Colonic mucosa (tissue), 4 donors: ENCODE results near the gene VAV2. TPM values are rescaled to one million over a fixed set of nuclear protein-coding genes. Genes with fewer than 3 reads are reported as not detected.

ENCODE experiments used
- DNase-seq: peaks from one replicate; pipeline ENCODE4 v3.0.0-alpha.2; 2020
- H3K27ac ChIP-seq: fragments of 200-600 bp; one replicate; pipeline ENCODE4 v1.8.0; 2021
- H3K27me3 ChIP-seq: fragments of 200-600 bp; one replicate; pipeline ENCODE4 v1.8.0; 2021
- H3K36me3 ChIP-seq: fragments of 200-600 bp; one replicate; pipeline ENCODE4 v1.8.0; 2021
- H3K4me1 ChIP-seq: fragments of 200-600 bp; one replicate; pipeline ENCODE4 v1.8.0; 2021; ENCODE audit warnings: mild to moderate bottlenecking
- H3K4me3 ChIP-seq: fragments of 200-600 bp; one replicate; pipeline ENCODE4 v1.8.0; 2021
- H3K9ac ChIP-seq, 2 donors: one replicate each; pipeline ENCODE4 v1.7.0; 2013; ENCODE audit warnings: control low read depth in 2 of 2, low read depth in 2 of 2, low read length in 2 of 2
- H3K9me3 ChIP-seq: fragments of 200-600 bp; one replicate; pipeline ENCODE4 v1.8.0; 2021
- CTCF ChIP-seq: fragments of 200-600 bp; IDR thresholded peaks from one replicate; pipeline ENCODE4 v1.8.0; 2022; ENCODE audit warnings: antibody characterized with exemption, mild to moderate bottlenecking
- intact Hi-C: fragments of 100-400 bp; cut with DNase I; formaldehyde crosslinking; loops from one replicate; pipeline ENCODE4 v1.14.1; 2022
- total RNA-seq, 2 donors: library from RNA; stranded (reverse); fragmentation: NEBNext Ultra II Directional in 1 of 2; extraction: Animal tissue kit (Norgen Biotek cat#: 25700) in 1 of 2; gene quantifications; one replicate each; pipeline ENCODE4 v1.2.1, GENCODE V29; 2021
- donor health status: healthy.
- donor health status: DM: no; HTN: no; CAD: no.
- donor health status: DM: no; HTN: no; CAD: no.

The VAV2 gene
- total RNA-seq, 2 donors from 2014 or later = 30.7 to 45.1 TPM

DNA sequence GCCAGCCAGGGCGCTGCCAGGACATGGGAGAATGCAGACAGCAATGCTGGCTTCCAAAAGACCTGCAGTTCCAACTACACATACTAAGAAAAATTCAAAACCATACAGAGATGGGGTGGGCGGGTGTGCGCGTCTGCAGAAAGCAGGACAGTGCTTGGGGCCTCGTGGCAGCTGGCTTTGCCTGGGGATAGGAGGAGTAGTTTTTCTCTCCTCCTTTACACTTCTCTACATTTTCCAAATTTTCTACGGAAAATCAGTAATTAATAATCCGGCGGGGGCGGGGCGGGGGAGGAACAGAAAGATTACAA is 210.3 kb downstream of the VAV2 start:
- no peak overlapping the region for H3K27ac ChIP-seq
- H3K27me3 ChIP-seq = no peaks in the 10 kb centered on the region
- no peak overlapping the region for H3K4me3 ChIP-seq
- TF ChIP-seq CTCF = no peak
- DNase-seq = no peak
- H3K36me3 ChIP-seq = no peaks in the 10 kb centered on the region
- no peaks in the 10 kb centered on the region for H3K9me3 ChIP-seq
- H3K4me1 ChIP-seq = no peaks in the 10 kb centered on the region
- intact Hi-C loops = loop anchor here (5.0 kb wide), 2 partner anchors 216 to 316 kb away; no protein-coding TSS in a partner anchor
- no peak overlapping the region for H3K9ac ChIP-seq

DNA sequence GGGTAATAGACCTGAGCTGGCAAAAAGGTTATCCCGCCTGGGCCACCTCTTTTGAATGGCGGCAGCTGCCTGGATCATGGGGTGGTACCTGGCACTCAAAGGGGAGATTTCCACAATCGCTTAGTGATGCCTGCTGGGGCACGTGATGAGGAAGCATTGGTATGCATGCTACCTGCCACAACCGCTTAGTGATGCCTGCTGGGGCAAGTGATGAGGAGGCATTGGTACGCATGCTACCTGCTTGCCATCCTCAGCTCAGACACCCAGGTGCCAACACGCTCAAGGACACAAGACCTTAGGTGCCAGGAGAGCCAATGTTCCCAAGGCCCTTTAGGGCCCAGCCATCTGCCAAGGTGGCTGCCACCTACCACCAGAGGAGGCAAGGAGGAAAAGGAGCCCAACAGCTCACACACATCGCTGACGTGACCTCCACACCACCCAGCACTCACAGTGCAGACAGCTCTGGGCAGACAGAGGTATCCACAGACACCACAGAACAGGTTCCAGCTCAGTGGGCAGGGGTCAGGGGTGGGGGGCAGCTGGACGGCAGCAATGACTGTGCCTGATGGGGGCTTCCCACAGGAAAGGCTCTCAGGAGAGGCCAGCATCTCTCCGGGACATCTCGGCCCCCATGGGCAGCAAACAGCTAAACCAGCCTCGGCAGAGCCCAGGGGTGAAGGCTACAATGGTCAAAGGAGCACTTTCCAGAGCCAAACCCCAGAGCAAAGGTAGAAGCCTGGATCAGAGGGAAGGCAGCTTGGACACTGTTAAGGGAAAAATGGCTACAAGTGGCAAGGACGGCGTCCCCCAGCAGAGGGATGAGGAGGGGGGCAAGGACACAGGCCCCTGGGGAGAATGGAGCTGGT is 210.9 kb downstream of the VAV2 start:
- DNase-seq = no peak
- no peaks in the 10 kb centered on the region for H3K9me3 ChIP-seq
- intact Hi-C loops = loop anchor here (5.0 kb wide), 2 partner anchors 216 to 316 kb away; no protein-coding TSS in a partner anchor

DNA sequence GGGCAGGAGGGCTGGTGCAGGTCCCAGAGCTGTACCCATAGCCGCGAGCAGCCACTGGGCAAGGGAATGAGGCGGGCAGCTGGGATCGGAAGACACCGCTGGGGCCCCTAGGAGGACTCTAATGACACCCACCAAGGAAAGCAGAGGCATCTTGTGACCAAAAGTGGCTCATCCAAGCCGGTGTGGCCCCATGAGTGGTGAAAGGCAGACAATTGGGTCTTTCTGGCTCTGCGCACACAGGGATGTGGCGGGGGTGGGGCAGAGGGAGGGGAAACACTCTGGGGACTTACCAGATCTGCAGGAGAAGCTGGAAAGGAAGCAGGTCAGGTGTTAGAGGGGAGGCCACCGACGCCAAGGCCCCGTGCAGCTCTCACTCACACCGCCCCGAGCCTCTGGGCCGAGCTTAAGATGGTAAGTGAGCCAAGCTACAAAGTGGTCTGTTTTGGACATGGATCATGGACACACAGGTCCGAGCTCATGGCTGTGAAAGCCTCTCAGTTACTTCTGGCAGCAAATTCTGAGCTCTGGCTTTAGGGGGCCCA is 211.6 kb downstream of the VAV2 start:
- intact Hi-C loops = loop anchor here (5.0 kb wide), 2 partner anchors 217 to 317 kb away; no protein-coding TSS in a partner anchor
- Histone ChIP-seq H3K27me3 (no peaks in the 10 kb centered on the region), H3K4me1 (no peaks in the 10 kb centered on the region), H3K4me3 (no peak overlapping the region), H3K9me3 (no peaks in the 10 kb centered on the region), H3K36me3 (no peaks in the 10 kb centered on the region), H3K27ac (no peak overlapping the region), H3K9ac (no peak overlapping the region)
- no peak for DNase-seq
- no peak for TF ChIP-seq CTCF

More for the DNA sequence above, 210.9 kb downstream of the VAV2 start:
- H3K9ac ChIP-seq = no peak overlapping the region
- H3K36me3 ChIP-seq = no peaks in the 10 kb centered on the region
- H3K27ac ChIP-seq = no peak overlapping the region
- H3K4me3 ChIP-seq = no peak overlapping the region
- no peak for TF ChIP-seq CTCF
- no peaks in the 10 kb centered on the region for H3K27me3 ChIP-seq
- no peaks in the 10 kb centered on the region for H3K4me1 ChIP-seq

DNA sequence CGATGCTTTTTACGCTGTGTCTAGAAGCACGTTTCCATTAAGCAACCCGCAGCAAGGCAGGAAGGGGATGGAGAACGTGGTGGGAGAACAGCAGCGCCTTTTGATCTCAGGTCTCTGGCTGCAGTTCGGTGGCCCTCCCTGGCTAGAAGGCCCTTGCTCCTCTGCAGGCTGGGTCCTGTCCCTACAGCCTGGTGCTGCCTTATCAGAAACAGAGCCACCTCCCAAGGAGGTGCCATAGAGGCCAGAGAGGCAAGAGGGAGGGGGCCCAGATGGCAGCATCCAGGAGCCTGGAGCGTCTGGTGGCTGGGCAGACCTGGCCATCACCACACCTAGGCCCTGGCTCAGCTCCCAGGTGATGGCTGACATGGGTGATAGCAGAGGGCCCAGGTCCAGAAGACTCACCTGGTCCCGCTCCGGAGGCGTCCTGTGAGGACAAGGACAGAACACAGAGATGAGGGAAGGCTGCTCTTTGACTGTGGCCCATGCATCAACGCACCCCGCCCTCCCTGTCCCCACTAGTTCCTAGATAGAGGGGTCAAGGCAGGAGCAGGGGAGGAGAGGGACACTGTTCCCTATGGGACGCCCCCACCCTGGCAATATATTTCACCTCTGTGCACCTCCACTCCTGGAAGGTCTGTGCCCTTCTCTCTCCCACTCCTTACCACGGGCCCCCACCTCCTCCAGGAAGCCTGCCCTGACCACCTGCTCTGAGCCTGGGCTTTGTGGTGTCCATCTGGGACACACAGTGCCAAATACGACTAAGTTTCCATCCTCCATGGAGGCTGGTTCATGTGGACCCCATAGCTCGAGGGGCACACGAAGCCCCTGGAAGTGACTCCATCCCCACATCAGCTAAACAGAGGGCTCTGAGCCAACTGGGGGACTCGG is 212.4 kb downstream of the VAV2 start:
- TF ChIP-seq CTCF = no peak
- Histone ChIP-seq H3K4me3 (no peak overlapping the region), H3K27ac (no peak overlapping the region), H3K36me3 (no peaks in the 10 kb centered on the region), H3K4me1 (no peaks in the 10 kb centered on the region), H3K9me3 (no peaks in the 10 kb centered on the region), H3K27me3 (no peaks in the 10 kb centered on the region), H3K9ac (no peak overlapping the region)
- no peak for DNase-seq
- intact Hi-C loops = loop anchor here (5.0 kb wide), 3 partner anchors 218 to 333 kb away; no protein-coding TSS in a partner anchor

GRCh38 chr9:133779081-133779480 is 213.0 kb downstream of the VAV2 start:
- Histone ChIP-seq H3K27me3 (no peaks in the 10 kb centered on the region), H3K9ac (no peak overlapping the region), H3K9me3 (no peaks in the 10 kb centered on the region), H3K4me1 (no peaks in the 10 kb centered on the region), H3K36me3 (no peaks in the 10 kb centered on the region), H3K4me3 (no peak overlapping the region), H3K27ac (no peak overlapping the region)
- intact Hi-C loops = loop anchor here (5.0 kb wide), 1 partner anchor 333 kb away; no protein-coding TSS in a partner anchor
- no peak for DNase-seq
- no peak for TF ChIP-seq CTCF
